OCI-LY7 (cell line): ENCODE data around the gene OST4.

Experiments
- EZH2phosphoT487 ChIP-seq: fragments of 200-600 bp; sonication (generic); IDR thresholded peaks from 2 replicates; pipeline ENCODE4 v1.6.1; 2018; ENCODE audit warnings: low read depth, borderline replicate concordance, mild to moderate bottlenecking, mixed run types, antibody characterized with exemption, low read length, moderate library complexity, mixed read lengths
- TF ChIP-seq, protein P1 (sequence below): fragments of 200-600 bp; sonication (generic); conservative IDR thresholded peaks from 2 replicates; pipeline ENCODE4 v1.5.1; 2014; ENCODE audit warnings: mild to moderate bottlenecking, antibody characterized with exemption, low read length, moderate library complexity, mixed read lengths

GRCh38 chr2:27077231-27077630, 5.8 kb upstream of the OST4 start:
- TF ChIP-seq, protein P1, sequence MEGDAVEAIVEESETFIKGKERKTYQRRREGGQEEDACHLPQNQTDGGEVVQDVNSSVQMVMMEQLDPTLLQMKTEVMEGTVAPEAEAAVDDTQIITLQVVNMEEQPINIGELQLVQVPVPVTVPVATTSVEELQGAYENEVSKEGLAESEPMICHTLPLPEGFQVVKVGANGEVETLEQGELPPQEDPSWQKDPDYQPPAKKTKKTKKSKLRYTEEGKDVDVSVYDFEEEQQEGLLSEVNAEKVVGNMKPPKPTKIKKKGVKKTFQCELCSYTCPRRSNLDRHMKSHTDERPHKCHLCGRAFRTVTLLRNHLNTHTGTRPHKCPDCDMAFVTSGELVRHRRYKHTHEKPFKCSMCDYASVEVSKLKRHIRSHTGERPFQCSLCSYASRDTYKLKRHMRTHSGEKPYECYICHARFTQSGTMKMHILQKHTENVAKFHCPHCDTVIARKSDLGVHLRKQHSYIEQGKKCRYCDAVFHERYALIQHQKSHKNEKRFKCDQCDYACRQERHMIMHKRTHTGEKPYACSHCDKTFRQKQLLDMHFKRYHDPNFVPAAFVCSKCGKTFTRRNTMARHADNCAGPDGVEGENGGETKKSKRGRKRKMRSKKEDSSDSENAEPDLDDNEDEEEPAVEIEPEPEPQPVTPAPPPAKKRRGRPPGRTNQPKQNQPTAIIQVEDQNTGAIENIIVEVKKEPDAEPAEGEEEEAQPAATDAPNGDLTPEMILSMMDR = no peak
- no peak for TF ChIP-seq EZH2phosphoT487
